ENCODE results near the gene TMPRSS11F.
A peak's percentile ranks its signal among the peaks of the same experiment; 100 is the strongest.
"Not testable (repeated sequence)": the region's sequence is repeated elsewhere in the genome, so short reads cannot be mapped to it uniquely, and the experiment has no call there.

Gene TMPRSS11F

GRCh38 chr4:68129793-68130192 is at the start of gene TMPRSS11F:
TMPRSS11F (minus strand) TSS chr4:68129869; CDS start chr4:68129820, 49 bp downstream.
- no peak for DNase-seq

GRCh38 chr4:68176904-68177303 is 47.2 kb upstream of the TMPRSS11F start:
- no peak for DNase-seq

- no peak for DNase-seq
Observed at GRCh38 chr4:68176500-68176899, 46.8 kb upstream of the TMPRSS11F start.

GRCh38 chr4:68175562-68176155 is 46.0 kb upstream of the TMPRSS11F start:
- DNase-seq = peak; percentile 32 to 42

- not testable (repeated sequence) for DNase-seq
Observed at GRCh38 chr4:68174389-68174788, 44.7 kb upstream of the TMPRSS11F start.

GRCh38 chr4:68172147-68172546 is 42.5 kb upstream of the TMPRSS11F start:
- not testable (repeated sequence) for DNase-seq

GRCh38 chr4:68167706-68168105 is 38.0 kb upstream of the TMPRSS11F start:
- no peak for DNase-seq

GRCh38 chr4:68167166-68167565 is 37.5 kb upstream of the TMPRSS11F start:
- no peak for DNase-seq

GRCh38 chr4:68163754-68164153 is 34.1 kb upstream of the TMPRSS11F start:
- no peak for DNase-seq

- DNase-seq = no peak
Observed at GRCh38 chr4:68162196-68162595, 32.5 kb upstream of the TMPRSS11F start.

- no peak for DNase-seq
Observed at GRCh38 chr4:68152411-68152810, 22.7 kb upstream of the TMPRSS11F start.

GRCh38 chr4:68148800-68149685 is 19.4 kb upstream of the TMPRSS11F start:
- no peak for DNase-seq

GRCh38 chr4:68147079-68147478 is 17.4 kb upstream of the TMPRSS11F start:
- DNase-seq = no peak

GRCh38 chr4:68145261-68145660 is 15.6 kb upstream of the TMPRSS11F start:
- no peak for DNase-seq

GRCh38 chr4:68141852-68142251 is 12.2 kb upstream of the TMPRSS11F start:
- no peak for DNase-seq

GRCh38 chr4:68132342-68132741 is 2.7 kb upstream of the TMPRSS11F start:
- DNase-seq = no peak

- no peak for DNase-seq
Observed at GRCh38 chr4:68124262-68124661, 5.4 kb downstream of the TMPRSS11F start.

- no peak for DNase-seq
Observed at GRCh38 chr4:68123525-68123924, 6.1 kb downstream of the TMPRSS11F start.

GRCh38 chr4:68119921-68120320 is 9.7 kb downstream of the TMPRSS11F start:
- DNase-seq = no peak

GRCh38 chr4:68110441-68110840 is 19.2 kb downstream of the TMPRSS11F start:
- no peak for DNase-seq

- no peak for DNase-seq
Observed at GRCh38 chr4:68109868-68110267, 19.8 kb downstream of the TMPRSS11F start.

GRCh38 chr4:68082758-68083157 is 46.9 kb downstream of the TMPRSS11F start:
- DNase-seq = no peak

- no peak for DNase-seq
Observed at GRCh38 chr4:68079928-68080327, 49.7 kb downstream of the TMPRSS11F start.

- no peak for DNase-seq
Observed at GRCh38 chr4:68077737-68078136, 51.9 kb downstream of the TMPRSS11F start.
